HT1080 (cell line): ENCODE measurements around the gene FHL1. TPM values are rescaled to one million over a fixed set of nuclear protein-coding genes. Genes with fewer than 3 reads are reported as not detected.
A peak's percentile ranks its signal among the peaks of the same experiment; 100 is the strongest.

ENCODE experiments used
- DNase-seq: peaks from one replicate; pipeline ENCODE4 v3.0.0-alpha.2; 2015; ENCODE audit warnings: low read depth
- total RNA-seq: library from RNA; depleted of rRNA; stranded (reverse); fragments of >200 nt; shearing (Covaris generic); gene quantifications from 2 replicates; pipeline ENCODE4 v1.2.3, GENCODE V29; 2014

The FHL1 gene
- total RNA-seq, 1 experiment from 2014 or later: 97.2 TPM

GRCh38 chrX:136185401-136186022 is 38.2 kb downstream of the FHL1 start:
- DNase-seq: peak; percentile 47

GRCh38 chrX:136186023-136186413 is 38.7 kb downstream of the FHL1 start:
- DNase-seq: no peak

GRCh38 chrX:136189222-136189621 is 41.9 kb downstream of the FHL1 start:
- no peak for DNase-seq

- DNase-seq: no peak
Measured at GRCh38 chrX:136190038-136190713, 42.8 kb downstream of the FHL1 start.

- DNase-seq: no peak
Measured at GRCh38 chrX:136191171-136191570, 43.8 kb downstream of the FHL1 start.

- DNase-seq: no peak
Measured at GRCh38 chrX:136192135-136192534, 44.8 kb downstream of the FHL1 start.

GRCh38 chrX:136192839-136193414 is 45.6 kb downstream of the FHL1 start:
- DNase-seq: peak; percentile 57

- DNase-seq: no peak
Measured at GRCh38 chrX:136193771-136194170, 46.4 kb downstream of the FHL1 start.

GRCh38 chrX:136194536-136194935 is 47.2 kb downstream of the FHL1 start:
- no peak for DNase-seq

- DNase-seq: no peak
Measured at GRCh38 chrX:136195247-136195646, 47.9 kb downstream of the FHL1 start.

GRCh38 chrX:136196691-136197155 is 49.4 kb downstream of the FHL1 start:
- DNase-seq: no peak

- DNase-seq: no peak
Measured at GRCh38 chrX:136198010-136198409, 50.7 kb downstream of the FHL1 start.

- no peak for DNase-seq
Measured at GRCh38 chrX:136198678-136199243, 51.4 kb downstream of the FHL1 start.

GRCh38 chrX:136199365-136199764 is 52.0 kb downstream of the FHL1 start:
- no peak for DNase-seq

GRCh38 chrX:136200466-136200865 is 53.1 kb downstream of the FHL1 start:
- DNase-seq: peak; percentile 18

GRCh38 chrX:136201601-136202000 is 54.3 kb downstream of the FHL1 start:
- DNase-seq: no peak

- DNase-seq: no peak
Measured at GRCh38 chrX:136202889-136203288, 55.6 kb downstream of the FHL1 start.

- no peak for DNase-seq
Measured at GRCh38 chrX:136203438-136203837, 56.1 kb downstream of the FHL1 start.

- DNase-seq: no peak
Measured at GRCh38 chrX:136203951-136204350, 56.6 kb downstream of the FHL1 start.

GRCh38 chrX:136204571-136204970 is 57.2 kb downstream of the FHL1 start:
- peak; percentile 55 for DNase-seq

GRCh38 chrX:136205882-136206380 is 58.6 kb downstream of the FHL1 start:
- no peak for DNase-seq

GRCh38 chrX:136206916-136207315 is 59.6 kb downstream of the FHL1 start:
- no peak for DNase-seq
